Measurements from ENCODE around the gene UMAD1.

Gene UMAD1

GRCh38 chr7:7869036-7869435 lies 228.5 kb downstream of the UMAD1 start:
- no peak for TF ChIP-seq CTCF (IDR thresholded peaks at IDR 0.05)

- TF ChIP-seq CTCF (IDR thresholded peaks at IDR 0.05) = no peak
These were observed 229.1 kb downstream of the UMAD1 start for GRCh38 chr7:7869651-7870050.

GRCh38 chr7:7870555-7870954 lies 230.0 kb downstream of the UMAD1 start:
- TF ChIP-seq CTCF (IDR thresholded peaks at IDR 0.05) = no peak

GRCh38 chr7:7876419-7876818 lies 235.9 kb downstream of the UMAD1 start:
- no peak for TF ChIP-seq CTCF (IDR thresholded peaks at IDR 0.05)

GRCh38 chr7:7881581-7881980 lies 241.0 kb downstream of the UMAD1 start:
- TF ChIP-seq CTCF (IDR thresholded peaks at IDR 0.05) = no peak

- no peak for TF ChIP-seq CTCF (IDR thresholded peaks at IDR 0.05)
These were observed 242.3 kb downstream of the UMAD1 start for GRCh38 chr7:7882888-7883287.

- TF ChIP-seq CTCF (IDR thresholded peaks at IDR 0.05) = no peak
These were observed 242.8 kb downstream of the UMAD1 start for GRCh38 chr7:7883394-7883793.

- no peak for TF ChIP-seq CTCF (IDR thresholded peaks at IDR 0.05)
These were observed 244.3 kb downstream of the UMAD1 start for GRCh38 chr7:7884855-7885254.
